Measurements from ENCODE around the gene AATK.

The AATK gene

GRCh38 chr17:81115749-81116464, 50.1 kb downstream of the AATK start:
- no peak for TF ChIP-seq CTCF (IDR thresholded peaks at IDR 0.05; ENCODE audit: insufficient read depth, low read depth, low read length, missing control alignments)
- DNase-seq (ENCODE audit: low read depth): no peak
- no peak overlapping the region for H3K4me3 ChIP-seq (ENCODE audit: low read depth, low read length)

GRCh38 chr17:81115219-81115618, 50.8 kb downstream of the AATK start:
- no peak for DNase-seq (ENCODE audit: low read depth)
- no peak overlapping the region for H3K4me3 ChIP-seq (ENCODE audit: low read depth, low read length)
- no peak for TF ChIP-seq CTCF (IDR thresholded peaks at IDR 0.05; ENCODE audit: insufficient read depth, low read depth, low read length, missing control alignments)

- DNase-seq (ENCODE audit: low read depth): no peak
- no peak for TF ChIP-seq CTCF (IDR thresholded peaks at IDR 0.05; ENCODE audit: insufficient read depth, low read depth, low read length, missing control alignments)
- H3K4me3 ChIP-seq (ENCODE audit: low read depth, low read length): no peak overlapping the region
These were observed 51.5 kb downstream of the AATK start for GRCh38 chr17:81114351-81115093.

GRCh38 chr17:81113158-81113724, 52.8 kb downstream of the AATK start:
- TF ChIP-seq CTCF (IDR thresholded peaks at IDR 0.05; ENCODE audit: insufficient read depth, low read depth, low read length, missing control alignments): no peak
- no peak overlapping the region for H3K4me3 ChIP-seq (ENCODE audit: low read depth, low read length)
- no peak for DNase-seq (ENCODE audit: low read depth)

- no peak for TF ChIP-seq CTCF (IDR thresholded peaks at IDR 0.05; ENCODE audit: insufficient read depth, low read depth, low read length, missing control alignments)
- no peak overlapping the region for H3K4me3 ChIP-seq (ENCODE audit: low read depth, low read length)
- no peak for DNase-seq (ENCODE audit: low read depth)
These were observed 53.6 kb downstream of the AATK start for GRCh38 chr17:81112450-81112849.

- no peak overlapping the region for H3K4me3 ChIP-seq (ENCODE audit: low read depth, low read length)
- DNase-seq (ENCODE audit: low read depth): no peak
- TF ChIP-seq CTCF (IDR thresholded peaks at IDR 0.05; ENCODE audit: insufficient read depth, low read depth, low read length, missing control alignments): no peak
These were observed 55.0 kb downstream of the AATK start for GRCh38 chr17:81111066-81111465.
